Endothelial cell of umbilical vein (primary cell): ENCODE results near the gene SORCS2. TPM values are rescaled to one million over a fixed set of nuclear protein-coding genes. Genes with fewer than 3 reads are reported as not detected.

Experiments
- BruUV-seq: library from RNA; stranded (reverse); fragments of 400-500 nt; replicated peaks from 2 replicates; lab custom pipeline; 2021; lab: Mats Ljungman, UMichigan
- CTCF ChIA-PET: fragments of 300-600, 350-600 bp; sonication (Branson Sonifier 250); formaldehyde crosslinking; loops from one replicate; lab custom pipeline; 2021; ENCODE audit warnings: antibody characterized with exemption, inconsistent platforms; lab: Charles Lee
- POLR2A ChIA-PET: fragments of 300-600, 350-600 bp; sonication (Branson Sonifier 250); formaldehyde crosslinking; loops from one replicate; lab custom pipeline; 2021; ENCODE audit warnings: antibody characterized with exemption, inconsistent platforms; lab: Charles Lee
- DNase-seq: peaks from one replicate; pipeline ENCODE4 v3.0.0-alpha.2; 2011; ENCODE audit warnings: low read depth, low spot score
- FAIRE-seq: peaks from 2 replicates; lab custom pipeline; 2011; peaks lifted over from hg19 to GRCh38; lab: Jason Lieb, UNC
- H2AFZ ChIP-seq: 2 replicates; pipeline ENCODE4 v1.6.0; 2012; ENCODE audit warnings: low read depth, low read length, control low read depth, inconsistent platforms
- H3K27ac ChIP-seq: 2 replicates; pipeline ENCODE4 v1.5.1; 2011; ENCODE audit warnings: low read depth, mild to moderate bottlenecking, control low read depth, low read length, moderate library complexity; ENCODE audit not compliant: insufficient read depth
- H3K27me3 ChIP-seq, 2 experiments: 2 replicates each; pipeline versions ENCODE4 v1.6.0 to v1.6.1; 2011; ENCODE audit warnings: low read length in 2 of 2, mixed read lengths in 1 of 2; ENCODE audit not compliant: control insufficient read depth in 2 of 2, insufficient read depth in 2 of 2
- H3K36me3 ChIP-seq, 2 experiments: 2 replicates in 1 of 2; 3 replicates in 1 of 2; pipeline ENCODE4 v1.5.1; 2011; ENCODE audit warnings: low read length in 2 of 2, mild to moderate bottlenecking in 1 of 2, moderate library complexity in 1 of 2; ENCODE audit not compliant: control insufficient read depth in 2 of 2, insufficient read depth in 2 of 2; ENCODE audit errors: extremely low read depth in 1 of 2
- H3K4me1 ChIP-seq: 3 replicates; pipeline ENCODE4 v1.5.1; 2011; ENCODE audit warnings: mild to moderate bottlenecking, low read length; ENCODE audit not compliant: control insufficient read depth, insufficient read depth; ENCODE audit errors: extremely low read depth
- H3K4me2 ChIP-seq: 2 replicates; pipeline ENCODE4 v1.6.1; 2011; ENCODE audit warnings: low read length, control low read depth, mixed read lengths; ENCODE audit not compliant: insufficient read depth
- H3K4me3 ChIP-seq, 3 experiments: fragments of 200-600 bp in 1 of 3; sonication (generic), shearing (Covaris generic) in 1 of 3; replicated peaks in 1 of 3; 2 replicates each; pipeline ENCODE4 v1.5.1; 2011 to 2016; ENCODE audit warnings: control low read depth in 3 of 3, low read length in 3 of 3, mild to moderate bottlenecking in 2 of 3, inconsistent platforms in 1 of 3, low read depth in 1 of 3, moderate library complexity in 1 of 3; ENCODE audit not compliant: insufficient read depth in 1 of 3
- H3K79me2 ChIP-seq: 2 replicates; pipeline ENCODE4 v1.6.0; 2012; ENCODE audit warnings: low read length, inconsistent platforms; ENCODE audit not compliant: control insufficient read depth, insufficient read depth
- H3K9ac ChIP-seq: replicated peaks from 2 replicates; pipeline ENCODE3; 2011; ENCODE audit warnings: low read length, control low read depth; ENCODE audit not compliant: insufficient read depth; ENCODE audit errors: extremely low read depth
- H3K9me1 ChIP-seq: replicated peaks from 3 replicates; pipeline ENCODE4 v1.6.0; 2011; ENCODE audit warnings: mild to moderate bottlenecking, low read length; ENCODE audit not compliant: control insufficient read depth, insufficient read depth; ENCODE audit errors: extremely low read depth
- H3K9me3 ChIP-seq: replicated peaks from 2 replicates; pipeline ENCODE4 v1.5.1; 2012; ENCODE audit warnings: low read length, inconsistent platforms; ENCODE audit not compliant: control insufficient read depth, insufficient read depth
- H4K20me1 ChIP-seq: replicated peaks from 2 replicates; pipeline ENCODE3; 2011; ENCODE audit warnings: mild to moderate bottlenecking, low read length; ENCODE audit not compliant: control insufficient read depth, insufficient read depth; ENCODE audit errors: extremely low read depth
- CTCF ChIP-seq, 2 donors: IDR thresholded peaks; 1 replicate in 1 of 2; 2 replicates in 1 of 2; pipeline ENCODE4 v1.5.1; 2011; ENCODE audit warnings: low read length in 2 of 2, mild to moderate bottlenecking in 2 of 2, moderate library complexity in 2 of 2, control low read depth in 1 of 2, inconsistent platforms in 1 of 2, low read depth in 1 of 2; ENCODE audit not compliant: insufficient read depth in 1 of 2; ENCODE audit errors: extremely low read depth in 1 of 2
- EZH2 ChIP-seq: IDR thresholded peaks from 2 replicates; pipeline ENCODE4 v1.6.1; 2012; ENCODE audit warnings: borderline replicate concordance, low read depth, mild to moderate bottlenecking, moderate library complexity, low read length, inconsistent platforms; ENCODE audit not compliant: severe bottlenecking
- FOS ChIP-seq: IDR thresholded peaks from 2 replicates; pipeline ENCODE4 v1.6.1; 2011; ENCODE audit warnings: mild to moderate bottlenecking, low read length, moderate library complexity, borderline replicate concordance; ENCODE audit not compliant: insufficient read depth
- GATA2 ChIP-seq: IDR thresholded peaks from 2 replicates; pipeline ENCODE4 v1.7.0; 2011; ENCODE audit warnings: low read depth, mild to moderate bottlenecking, moderate library complexity, mixed read lengths, low read length; ENCODE audit not compliant: insufficient read length, insufficient read depth
- JUN ChIP-seq: IDR thresholded peaks from 2 replicates; pipeline ENCODE4 v1.6.1; 2011; ENCODE audit warnings: borderline replicate concordance, low read depth; ENCODE audit not compliant: insufficient read length, insufficient read depth
- MAX ChIP-seq: IDR thresholded peaks from 2 replicates; pipeline ENCODE4 v1.6.1; 2011; ENCODE audit not compliant: insufficient read depth, insufficient read length
- MYC ChIP-seq: IDR thresholded peaks from one replicate; pipeline ENCODE4 v1.6.1; 2011; ENCODE audit warnings: mild to moderate bottlenecking, low read depth, low read length
- POLR2A ChIP-seq: IDR thresholded peaks from 2 replicates; pipeline ENCODE4 v1.6.1; 2012; ENCODE audit warnings: low read depth, mild to moderate bottlenecking, control low read depth, low read length
- POLR2AphosphoS5 ChIP-seq: IDR thresholded peaks from 2 replicates; pipeline ENCODE4 v1.6.1; 2012; ENCODE audit warnings: low read depth, mild to moderate bottlenecking, control low read depth, low read length, moderate library complexity; ENCODE audit not compliant: insufficient read depth
- dilution Hi-C: fragments of 300-500 bp; cut with MboI; formaldehyde crosslinking; loops from one replicate; pipeline ENCODE4 v1.15.0; 2019; ENCODE audit warnings: low sequenced_read_pairs; ENCODE audit not compliant: extremely low pct_ligation_motif_present
- intact Hi-C: fragments of 100-400 bp; cut with micrococcal nuclease; formaldehyde crosslinking; loops from one replicate; pipeline ENCODE4 v1.10.0; 2022
- polyA plus RNA-seq, 4 experiments: library from polyadenylated mRNA; depleted of rRNA in 3 of 4; stranded (reverse) in 3 of 4; unstranded in 1 of 4; fragments of >200 nt; gene quantifications; 2 replicates each; pipeline versions ENCODE4 v1.2.1 to v1.2.3, GENCODE V29; 2011 to 2012; ENCODE audit warnings: missing spikeins in 1 of 4
- total RNA-seq: library from RNA; stranded (reverse); gene quantifications from 2 replicates; pipeline ENCODE4 v1.2.3, GENCODE V29; 2021

SORCS2 gene
- total and polyA plus RNA-seq, 2 donors (not counting 3 experiments of a cell fraction or from before 2014, with no cell fraction given), result not detected

- POLR2A ChIA-PET, result no interaction called here
- Histone ChIP-seq H3K4me3 (no peak overlapping the region), H3K36me3 (peaks cover 28 to 50% of the 10 kb centered on the region in 2 experiments), H3K27me3 (no peaks in the 10 kb centered on the region), H3K4me2 (no peak overlapping the region), H3K9me3 (no peaks in the 10 kb centered on the region), H3K4me1 (peaks cover 36% of the 10 kb centered on the region), H3K9me1 (no peaks in the 10 kb centered on the region), H3K27ac (no peak overlapping the region), H4K20me1 (no peaks in the 10 kb centered on the region), H2AFZ (no peak overlapping the region), H3K9ac (no peak overlapping the region), H3K79me2 (peaks cover 58% of the 10 kb centered on the region)
- intact Hi-C loops (no loop called here), dilution Hi-C loops (no loop called here)
- BruUV-seq, result no TSS peak
- no peak for DNase-seq
- FAIRE-seq, result no peak
- CTCF ChIA-PET, result interaction anchor here (1.5 to 1.9 kb wide), 3 partner anchors 11 to 26 kb away, joined by 4 to 8 read pairs (median 4); no protein-coding TSS in a partner anchor
- TF ChIP-seq POLR2A (no peak), EZH2 (no peak)
Observed at GRCh38 chr4:7778510-7779431, 586.4 kb downstream of the SORCS2 start.

GRCh38 chr4:7779432-7779768 is 587.1 kb downstream of the SORCS2 start:
- H3K4me2 ChIP-seq, result no peak overlapping the region
- H3K9me1 ChIP-seq, result no peaks in the 10 kb centered on the region
- no peaks in the 10 kb centered on the region for H3K27me3 ChIP-seq
- H3K27ac ChIP-seq, result no peak overlapping the region
- no peak overlapping the region for H2AFZ ChIP-seq
- no peak overlapping the region for H3K9ac ChIP-seq
- TF ChIP-seq CTCF (IDR thresholded peaks at IDR 0.05; ENCODE audit: extremely low read depth in 1 of 2, insufficient read depth in 1 of 2, low read depth in 1 of 2, low read length in 2 of 2) (no peak), EZH2 (no peak), FOS (no peak), POLR2AphosphoS5 (no peak), POLR2A (no peak), JUN (no peak), MAX (no peak), MYC (no peak), GATA2 (no peak)
- peaks cover 64% of the 10 kb centered on the region for H3K79me2 ChIP-seq
- FAIRE-seq (no peak), DNase-seq (no peak)
- no TSS peak for BruUV-seq
- peaks cover 27 to 50% of the 10 kb centered on the region in 2 experiments for H3K36me3 ChIP-seq
- dilution Hi-C loops (no loop called here), intact Hi-C loops (no loop called here)
- peaks cover 42% of the 10 kb centered on the region for H3K4me1 ChIP-seq
- no peaks in the 10 kb centered on the region for H4K20me1 ChIP-seq
- ChIA-PET POLR2A (no interaction called here), CTCF (interaction anchor here (0.9 to 1.5 kb wide), 2 partner anchors 15 to 25 kb away, joined by 3 to 4 read pairs; no protein-coding TSS in a partner anchor)
- H3K9me3 ChIP-seq, result no peaks in the 10 kb centered on the region
- H3K4me3 ChIP-seq, result no peak overlapping the region
